ENCODE measurements around the gene SHISA7. TPM values are rescaled to one million over a fixed set of nuclear protein-coding genes. Genes with fewer than 3 reads are reported as not detected.
A peak's percentile ranks its signal among the peaks of the same experiment; 100 is the strongest.

Gene SHISA7
- total and polyA plus RNA-seq, 2 of the 4 experiments (the other 2 are of a cell fraction): not detected

- Histone ChIP-seq H2AK5ac (ENCODE audit: low read depth, low read length) (no peak overlapping the region), H4K91ac (ENCODE audit: insufficient read depth, low read depth, low read length) (no peak overlapping the region), H3K23ac (ENCODE audit: low read depth, low read length) (peak overlapping the region; percentile 51; the same call in 1 of the 2 replicates), H3K9me3 (ENCODE audit: control insufficient read depth, insufficient read depth, low read length) (no peaks in the 10 kb centered on the region), H3K4me1 (ENCODE audit: control insufficient read depth, insufficient read depth, low read length) (no peaks in the 10 kb centered on the region), H2BK120ac (ENCODE audit: low read depth, low read length) (no peak overlapping the region), H3K9me1 (ENCODE audit: insufficient read depth, low read length) (no peaks in the 10 kb centered on the region; the same call in 1 of the 2 replicates), H3K27me3 (ENCODE audit: control insufficient read depth, insufficient read depth, low read length) (peaks cover 64% of the 10 kb centered on the region), H3K56ac (ENCODE audit: extremely low read depth, insufficient read depth, low read length) (no peak overlapping the region), H3K18ac (ENCODE audit: low read depth, low read length) (no peak overlapping the region), H2BK5ac (ENCODE audit: low read depth, low read length, poor library complexity, severe bottlenecking) (no peak overlapping the region), H2AFZ (replicated peaks; ENCODE audit: low read length, poor library complexity) (peak overlapping the region; percentile 26), H3K9ac (ENCODE audit: low read depth, low read length) (no peak overlapping the region), H3K27ac (ENCODE audit: insufficient read depth, low read length) (no peak overlapping the region), H4K8ac (ENCODE audit: low read depth in 2 of 2, low read length in 2 of 2) (no peak overlapping the region), H2BK15ac (ENCODE audit: low read depth, low read length) (no peak overlapping the region), H3K14ac (replicated peaks; ENCODE audit: low read depth, low read length) (no peak overlapping the region), H4K20me1 (ENCODE audit: insufficient read depth, low read length) (no peaks in the 10 kb centered on the region), H4K5ac (ENCODE audit: low read depth, low read length) (no peak overlapping the region), H3K36me3 (ENCODE audit: control insufficient read depth, insufficient read depth, low read length) (no peaks in the 10 kb centered on the region), H3K4ac (ENCODE audit: low read depth, low read length) (no peak overlapping the region), H3K4me3 (ENCODE audit: insufficient read depth, low read depth, low read length) (no peak overlapping the region), H2BK20ac (ENCODE audit: low read depth, low read length) (no peak overlapping the region), H2AK9ac (replicated peaks; ENCODE audit: low read depth, low read length, poor library complexity) (no peak overlapping the region), H3K4me2 (ENCODE audit: low read depth, low read length) (no peak overlapping the region), H3K79me1 (ENCODE audit: low read depth in 1 of 2, low read length in 2 of 2) (no peaks in the 10 kb centered on the region)
- POLR2A ChIA-PET (ENCODE audit: unreplicated experiment): no interaction called here
- CTCF ChIA-PET: no interaction called here
- dilution Hi-C loops (cut with HindIII; ENCODE audit: low sequenced_read_pairs, unreplicated experiment) (no loop called here), intact Hi-C loops (cut with micrococcal nuclease) (no loop called here), in situ Hi-C loops (cut with MboI; ENCODE audit: low sequenced_read_pairs) (no loop called here)
- no peak for ATAC-seq (ENCODE audit: low read depth)
- no TSS peak for BruUV-seq (replicated peaks)
- no peak for TF ChIP-seq SMC3 (IDR thresholded peaks at IDR 0.05; ENCODE audit: low read depth, low read length)
- DNase-seq: no peak
- 6% methylated on average over 17 of the region's 21 CpGs; no CpG with 5 or more reads in 1 of the 2 experiments for WGBS, 2 experiments (ENCODE audit: extremely low coverage in 2 of 2, insufficient read length in 1 of 2)
Measured at GRCh38 chr19:55441319-55441691, 1.8 kb downstream of the SHISA7 start.

Measured in IMR-90 (cell line).